ENCODE data around the gene C22orf39. TPM values are rescaled to one million over a fixed set of nuclear protein-coding genes. Genes with fewer than 3 reads are reported as not detected.
A peak's percentile ranks its signal among the peaks of the same experiment; 100 is the strongest.

C22orf39 gene
- total and polyA plus RNA-seq, 9 donors = 25.7 to 58.9 (median 33.5) TPM

GRCh38 chr22:19411690-19412045 is 35.8 kb downstream of the C22orf39 start:
- no peak for DNase-seq
- H3K36me3 ChIP-seq = no peaks in the 10 kb centered on the region
- no peaks in the 10 kb centered on the region for H3K4me1 ChIP-seq (ENCODE audit: insufficient read depth)
- WGBS, 3 donors = 96 to 100% (median 98%) methylated on average over 1 of the region's 1 CpG
- no peak overlapping the region for H3K27ac ChIP-seq
- no peak for TF ChIP-seq POLR2A (IDR thresholded peaks at IDR 0.05)
- no peak for TF ChIP-seq EP300 (IDR thresholded peaks at IDR 0.05)
- TF ChIP-seq CTCF (IDR thresholded peaks at IDR 0.05) = no peak
- no peaks in the 10 kb centered on the region for H3K27me3 ChIP-seq
- H3K9me3 ChIP-seq = no peaks in the 10 kb centered on the region
- intact Hi-C loops (cut with DNase I) = no loop called here
- no peak overlapping the region for H3K4me3 ChIP-seq

- intact Hi-C loops (cut with DNase I) = no loop called here
- Histone ChIP-seq H3K27me3 (no peaks in the 10 kb centered on the region), H3K4me3 (no peak overlapping the region), H3K27ac (no peak overlapping the region), H3K9me3 (no peaks in the 10 kb centered on the region), H3K4me1 (ENCODE audit: insufficient read depth) (no peaks in the 10 kb centered on the region), H3K36me3 (no peaks in the 10 kb centered on the region)
- 93 to 96% (median 96%) methylated on average over 6 of the region's 6 CpGs for WGBS, 3 donors
- DNase-seq = no peak
- no peak for TF ChIP-seq CTCF (IDR thresholded peaks at IDR 0.05)
- no peak for TF ChIP-seq POLR2A (IDR thresholded peaks at IDR 0.05)
- TF ChIP-seq EP300 (IDR thresholded peaks at IDR 0.05) = no peak
Observed at GRCh38 chr22:19410941-19411689, 36.4 kb downstream of the C22orf39 start.

GRCh38 chr22:19407649-19408606 is 39.6 kb downstream of the C22orf39 start:
- Histone ChIP-seq H3K9me3 (no peaks in the 10 kb centered on the region), H3K36me3 (no peaks in the 10 kb centered on the region), H3K27me3 (no peaks in the 10 kb centered on the region), H3K4me1 (ENCODE audit: insufficient read depth) (no peaks in the 10 kb centered on the region), H3K27ac (no peak overlapping the region), H3K4me3 (no peak overlapping the region)
- peak in 3 of 5 donors; percentile 20 to 54 (median 31) for DNase-seq
- 56 to 60% (median 57%) methylated on average over 16 of the region's 16 CpGs for WGBS, 3 donors
- TF ChIP-seq CTCF (IDR thresholded peaks at IDR 0.05) (no peak), POLR2A (IDR thresholded peaks at IDR 0.05) (no peak), EP300 (IDR thresholded peaks at IDR 0.05) (no peak)
- intact Hi-C loops (cut with DNase I) = no loop called here

- no peaks in the 10 kb centered on the region for H3K4me1 ChIP-seq (ENCODE audit: insufficient read depth)
- TF ChIP-seq EP300 (IDR thresholded peaks at IDR 0.05) = no peak
- no peak for TF ChIP-seq CTCF (IDR thresholded peaks at IDR 0.05)
- TF ChIP-seq POLR2A (IDR thresholded peaks at IDR 0.05) = no peak
- DNase-seq = no peak
- H3K9me3 ChIP-seq = no peaks in the 10 kb centered on the region
- no peaks in the 10 kb centered on the region for H3K36me3 ChIP-seq
- intact Hi-C loops (cut with DNase I) = no loop called here
- no peak overlapping the region for H3K27ac ChIP-seq
- H3K4me3 ChIP-seq = no peak overlapping the region
- H3K27me3 ChIP-seq = no peaks in the 10 kb centered on the region
- WGBS, 3 donors = 91 to 93% (median 93%) methylated on average over 4 of the region's 4 CpGs
Observed at GRCh38 chr22:19406846-19407245, 40.7 kb downstream of the C22orf39 start.

Data from ovary (tissue), 9 donors.